SK-N-SH treated with all-trans-retinoic acid at 6 μM for 48 hours (cell line): ENCODE data around the gene MTUS2.

Experiments
- ARNTL ChIP-seq: fragments of 450-650 bp; formaldehyde crosslinking; IDR thresholded peaks from 2 replicates; pipeline ENCODE4 v1.5.0; 2020; ENCODE audit warnings: low read depth, mild to moderate bottlenecking, moderate library complexity, borderline replicate concordance
- ESRRG ChIP-seq: fragments of 250-450 bp; sonication (Bioruptor Pico); IDR thresholded peaks from 2 replicates; pipeline ENCODE4 v1.6.1; 2021; ENCODE audit warnings: mild to moderate bottlenecking
- OSR1 ChIP-seq: fragments of 250-450 bp; sonication (Bioruptor Pico); IDR thresholded peaks from 2 replicates; pipeline ENCODE4 v1.8.0; 2022; ENCODE audit warnings: moderate library complexity, mild to moderate bottlenecking, inconsistent platforms
- PATZ1 ChIP-seq: fragments of 250-450 bp; sonication (Bioruptor Pico); IDR thresholded peaks from 2 replicates; pipeline ENCODE4 v1.8.0; 2020; ENCODE audit warnings: mild to moderate bottlenecking, moderate library complexity, borderline replicate concordance
- ZFP30 ChIP-seq: fragments of 450-650 bp; formaldehyde crosslinking; IDR thresholded peaks from 2 replicates; pipeline ENCODE4 v1.5.0; 2022; ENCODE audit warnings: mild to moderate bottlenecking, moderate library complexity
- ZNF565 ChIP-seq: fragments of 450-650 bp; formaldehyde crosslinking; conservative IDR thresholded peaks from 2 replicates; pipeline ENCODE4 v1.5.0; 2020; ENCODE audit warnings: low read depth, mild to moderate bottlenecking, moderate library complexity
- TF ChIP-seq, protein P1 (sequence below): fragments of 250-450 bp; sonication (Bioruptor Pico); IDR thresholded peaks from 2 replicates; pipeline ENCODE4 v1.5.1; 2020; ENCODE audit warnings: low read depth, mild to moderate bottlenecking, moderate library complexity
- TF ChIP-seq, protein P2 (sequence below): fragments of 250-450 bp; sonication (Bioruptor Pico); IDR thresholded peaks from 2 replicates; pipeline ENCODE4 v1.8.0; 2021; ENCODE audit warnings: low read depth, mild to moderate bottlenecking, moderate library complexity, borderline replicate concordance
- TF ChIP-seq, protein P3 (sequence below): fragments of 250-450 bp; sonication (Bioruptor Pico); IDR thresholded peaks from 2 replicates; pipeline ENCODE4 v1.5.1; 2021; ENCODE audit warnings: mild to moderate bottlenecking, moderate library complexity

DNA sequence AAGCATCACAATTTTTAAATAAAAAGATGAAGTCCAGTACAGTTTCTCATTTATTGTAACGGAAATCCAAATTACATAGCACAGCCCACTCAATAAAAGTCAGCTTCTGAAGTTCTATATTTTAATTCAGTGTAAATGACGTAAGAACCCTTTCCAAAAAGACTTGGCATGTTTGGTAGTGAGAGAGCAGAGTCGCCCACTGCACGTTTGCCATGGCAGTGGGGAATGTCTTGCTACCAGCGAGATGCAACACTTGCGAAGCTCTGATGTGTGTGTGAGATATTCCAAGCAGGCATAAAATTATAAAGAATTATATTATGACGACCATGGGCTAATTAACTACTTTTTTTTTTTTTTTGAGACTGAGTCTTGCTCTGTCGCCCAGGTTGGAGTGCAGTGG, 585.3 kb downstream of the MTUS2 start:
- TF ChIP-seq PATZ1, result no peak
- no peak for TF ChIP-seq ESRRG (CRISPR knock-in tag)
- no peak for TF ChIP-seq ARNTL
- TF ChIP-seq, protein P1, sequence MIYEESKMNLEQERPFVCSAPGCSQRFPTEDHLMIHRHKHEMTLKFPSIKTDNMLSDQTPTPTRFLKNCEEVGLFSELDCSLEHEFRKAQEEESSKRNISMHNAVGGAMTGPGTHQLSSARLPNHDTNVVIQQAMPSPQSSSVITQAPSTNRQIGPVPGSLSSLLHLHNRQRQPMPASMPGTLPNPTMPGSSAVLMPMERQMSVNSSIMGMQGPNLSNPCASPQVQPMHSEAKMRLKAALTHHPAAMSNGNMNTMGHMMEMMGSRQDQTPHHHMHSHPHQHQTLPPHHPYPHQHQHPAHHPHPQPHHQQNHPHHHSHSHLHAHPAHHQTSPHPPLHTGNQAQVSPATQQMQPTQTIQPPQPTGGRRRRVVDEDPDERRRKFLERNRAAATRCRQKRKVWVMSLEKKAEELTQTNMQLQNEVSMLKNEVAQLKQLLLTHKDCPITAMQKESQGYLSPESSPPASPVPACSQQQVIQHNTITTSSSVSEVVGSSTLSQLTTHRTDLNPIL (CRISPR knock-in tag), result no peak
- TF ChIP-seq ZFP30 (CRISPR knock-in tag), result no peak
- no peak for TF ChIP-seq OSR1
- TF ChIP-seq, protein P2, sequence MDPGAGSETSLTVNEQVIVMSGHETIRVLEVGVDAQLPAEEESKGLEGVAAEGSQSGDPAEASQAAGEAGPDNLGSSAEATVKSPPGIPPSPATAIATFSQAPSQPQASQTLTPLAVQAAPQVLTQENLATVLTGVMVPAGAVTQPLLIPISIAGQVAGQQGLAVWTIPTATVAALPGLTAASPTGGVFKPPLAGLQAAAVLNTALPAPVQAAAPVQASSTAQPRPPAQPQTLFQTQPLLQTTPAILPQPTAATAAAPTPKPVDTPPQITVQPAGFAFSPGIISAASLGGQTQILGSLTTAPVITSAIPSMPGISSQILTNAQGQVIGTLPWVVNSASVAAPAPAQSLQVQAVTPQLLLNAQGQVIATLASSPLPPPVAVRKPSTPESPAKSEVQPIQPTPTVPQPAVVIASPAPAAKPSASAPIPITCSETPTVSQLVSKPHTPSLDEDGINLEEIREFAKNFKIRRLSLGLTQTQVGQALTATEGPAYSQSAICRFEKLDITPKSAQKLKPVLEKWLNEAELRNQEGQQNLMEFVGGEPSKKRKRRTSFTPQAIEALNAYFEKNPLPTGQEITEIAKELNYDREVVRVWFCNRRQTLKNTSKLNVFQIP (CRISPR knock-in tag), result no peak
- TF ChIP-seq, protein P3, sequence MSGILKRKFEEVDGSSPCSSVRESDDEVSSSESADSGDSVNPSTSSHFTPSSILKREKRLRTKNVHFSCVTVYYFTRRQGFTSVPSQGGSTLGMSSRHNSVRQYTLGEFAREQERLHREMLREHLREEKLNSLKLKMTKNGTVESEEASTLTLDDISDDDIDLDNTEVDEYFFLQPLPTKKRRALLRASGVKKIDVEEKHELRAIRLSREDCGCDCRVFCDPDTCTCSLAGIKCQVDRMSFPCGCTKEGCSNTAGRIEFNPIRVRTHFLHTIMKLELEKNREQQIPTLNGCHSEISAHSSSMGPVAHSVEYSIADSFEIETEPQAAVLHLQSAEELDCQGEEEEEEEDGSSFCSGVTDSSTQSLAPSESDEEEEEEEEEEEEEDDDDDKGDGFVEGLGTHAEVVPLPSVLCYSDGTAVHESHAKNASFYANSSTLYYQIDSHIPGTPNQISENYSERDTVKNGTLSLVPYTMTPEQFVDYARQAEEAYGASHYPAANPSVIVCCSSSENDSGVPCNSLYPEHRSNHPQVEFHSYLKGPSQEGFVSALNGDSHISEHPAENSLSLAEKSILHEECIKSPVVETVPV (CRISPR knock-in tag), result no peak
- TF ChIP-seq ZNF565 (CRISPR knock-in tag), result no peak
